KOPT-K1 (cell line): ENCODE results near the gene TAF1D.

ENCODE experiments used
- H3K27ac ChIP-seq: fragments of 200-600 bp; sonication (generic); 2 replicates; pipeline ENCODE4 v1.5.1; 2016; ENCODE audit warnings: antibody characterized with exemption, mild to moderate bottlenecking, low read depth, low read length; ENCODE audit not compliant: poor library complexity, severe bottlenecking
- H3K36me3 ChIP-seq: fragments of 200-600 bp; sonication (generic); 2 replicates; pipeline ENCODE4 v1.5.1; 2017; ENCODE audit warnings: antibody characterized with exemption, mild to moderate bottlenecking, low read length, moderate library complexity; ENCODE audit not compliant: insufficient read depth
- H3K9me3 ChIP-seq: fragments of 200-600 bp; sonication (generic); 2 replicates; pipeline ENCODE4 v1.5.1; 2017; ENCODE audit warnings: antibody characterized with exemption, low read length, mild to moderate bottlenecking; ENCODE audit not compliant: insufficient read depth, poor library complexity, severe bottlenecking

TAF1D gene

GRCh38 chr11:93737904-93738612, 3.2 kb downstream of the TAF1D start:
- H3K27ac ChIP-seq = peak overlapping the region; percentile 11
- H3K36me3 ChIP-seq = peaks cover 75% of the 10 kb centered on the region
- H3K9me3 ChIP-seq = no peaks in the 10 kb centered on the region

- H3K27ac ChIP-seq = no peak overlapping the region
- no peaks in the 10 kb centered on the region for H3K9me3 ChIP-seq
- peaks cover 92% of the 10 kb centered on the region for H3K36me3 ChIP-seq
Observed at GRCh38 chr11:93736129-93736528, 5.2 kb downstream of the TAF1D start.

GRCh38 chr11:93735627-93736026, 5.7 kb downstream of the TAF1D start:
- Histone ChIP-seq H3K36me3 (peaks cover 97% of the 10 kb centered on the region), H3K27ac (no peak overlapping the region), H3K9me3 (no peaks in the 10 kb centered on the region)

GRCh38 chr11:93734427-93735222, 6.7 kb downstream of the TAF1D start:
- H3K9me3 ChIP-seq = no peaks in the 10 kb centered on the region
- H3K27ac ChIP-seq = no peak overlapping the region
- peaks cover 100% of the 10 kb centered on the region for H3K36me3 ChIP-seq

- Histone ChIP-seq H3K36me3 (peaks cover 100% of the 10 kb centered on the region), H3K9me3 (no peaks in the 10 kb centered on the region), H3K27ac (no peak overlapping the region)
Observed at GRCh38 chr11:93733474-93733873, 7.8 kb downstream of the TAF1D start.

- Histone ChIP-seq H3K9me3 (no peaks in the 10 kb centered on the region), H3K36me3 (peaks cover 100% of the 10 kb centered on the region), H3K27ac (no peak overlapping the region)
Observed at GRCh38 chr11:93732237-93732892, 8.9 kb downstream of the TAF1D start.

GRCh38 chr11:93730108-93731107, 10.9 kb downstream of the TAF1D start:
- Histone ChIP-seq H3K27ac (no peak overlapping the region), H3K36me3 (peaks cover 100% of the 10 kb centered on the region), H3K9me3 (no peaks in the 10 kb centered on the region)

- Histone ChIP-seq H3K9me3 (no peaks in the 10 kb centered on the region), H3K36me3 (peaks cover 99% of the 10 kb centered on the region), H3K27ac (no peak overlapping the region)
Observed at GRCh38 chr11:93729129-93729616, 12.1 kb downstream of the TAF1D start.

- no peak overlapping the region for H3K27ac ChIP-seq
- H3K36me3 ChIP-seq = peaks cover 99% of the 10 kb centered on the region
- no peaks in the 10 kb centered on the region for H3K9me3 ChIP-seq
Observed at GRCh38 chr11:93728792-93729128, 12.5 kb downstream of the TAF1D start.

- Histone ChIP-seq H3K9me3 (no peaks in the 10 kb centered on the region), H3K36me3 (peaks cover 99% of the 10 kb centered on the region), H3K27ac (no peak overlapping the region)
Observed at GRCh38 chr11:93727985-93728791, 13.1 kb downstream of the TAF1D start.

- peaks cover 92% of the 10 kb centered on the region for H3K36me3 ChIP-seq
- H3K9me3 ChIP-seq = no peaks in the 10 kb centered on the region
- no peak overlapping the region for H3K27ac ChIP-seq
Observed at GRCh38 chr11:93724089-93724488, 17.2 kb downstream of the TAF1D start.

GRCh38 chr11:93720522-93720921, 20.8 kb downstream of the TAF1D start:
- Histone ChIP-seq H3K36me3 (peaks cover 89% of the 10 kb centered on the region), H3K27ac (no peak overlapping the region), H3K9me3 (no peaks in the 10 kb centered on the region)

GRCh38 chr11:93719310-93719709, 22.0 kb downstream of the TAF1D start:
- Histone ChIP-seq H3K36me3 (peaks cover 89% of the 10 kb centered on the region), H3K27ac (no peak overlapping the region), H3K9me3 (no peaks in the 10 kb centered on the region)
